Measurements from ENCODE around the gene TAB2.

- TF ChIP-seq, protein P1, sequence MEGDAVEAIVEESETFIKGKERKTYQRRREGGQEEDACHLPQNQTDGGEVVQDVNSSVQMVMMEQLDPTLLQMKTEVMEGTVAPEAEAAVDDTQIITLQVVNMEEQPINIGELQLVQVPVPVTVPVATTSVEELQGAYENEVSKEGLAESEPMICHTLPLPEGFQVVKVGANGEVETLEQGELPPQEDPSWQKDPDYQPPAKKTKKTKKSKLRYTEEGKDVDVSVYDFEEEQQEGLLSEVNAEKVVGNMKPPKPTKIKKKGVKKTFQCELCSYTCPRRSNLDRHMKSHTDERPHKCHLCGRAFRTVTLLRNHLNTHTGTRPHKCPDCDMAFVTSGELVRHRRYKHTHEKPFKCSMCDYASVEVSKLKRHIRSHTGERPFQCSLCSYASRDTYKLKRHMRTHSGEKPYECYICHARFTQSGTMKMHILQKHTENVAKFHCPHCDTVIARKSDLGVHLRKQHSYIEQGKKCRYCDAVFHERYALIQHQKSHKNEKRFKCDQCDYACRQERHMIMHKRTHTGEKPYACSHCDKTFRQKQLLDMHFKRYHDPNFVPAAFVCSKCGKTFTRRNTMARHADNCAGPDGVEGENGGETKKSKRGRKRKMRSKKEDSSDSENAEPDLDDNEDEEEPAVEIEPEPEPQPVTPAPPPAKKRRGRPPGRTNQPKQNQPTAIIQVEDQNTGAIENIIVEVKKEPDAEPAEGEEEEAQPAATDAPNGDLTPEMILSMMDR (IDR thresholded peaks at IDR 0.05) = no peak
- no peak for TF ChIP-seq POLR2A (IDR thresholded peaks at IDR 0.05)
Observed at GRCh38 chr6:149428606-149429005, 111.1 kb downstream of the TAB2 start.
